Prostate gland (tissue), 2 donors: ENCODE results near the gene USP37.

Experiments used
- CTCF ChIP-seq, 4 experiments: fragments of 200-600 bp in 2 of 4; fragments of 450-650 bp in 2 of 4; sonication (generic) in 2 of 4; IDR thresholded peaks; 1 replicate in 3 of 4; 2 replicates in 1 of 4; pipeline ENCODE4 v1.5.1; 2016 to 2019; ENCODE audit warnings: antibody characterized with exemption in 4 of 4, mild to moderate bottlenecking in 2 of 4, moderate library complexity in 2 of 4
- POLR2A ChIP-seq: fragments of 450-650 bp; IDR thresholded peaks from one replicate; pipeline ENCODE4 v1.6.1; 2016; ENCODE audit warnings: antibody characterized with exemption, mild to moderate bottlenecking
- POLR2AphosphoS5 ChIP-seq: sonication (generic); formaldehyde crosslinking; IDR thresholded peaks from one replicate; pipeline ENCODE4 v1.6.1; 2017; ENCODE audit warnings: antibody characterized with exemption

DNA sequence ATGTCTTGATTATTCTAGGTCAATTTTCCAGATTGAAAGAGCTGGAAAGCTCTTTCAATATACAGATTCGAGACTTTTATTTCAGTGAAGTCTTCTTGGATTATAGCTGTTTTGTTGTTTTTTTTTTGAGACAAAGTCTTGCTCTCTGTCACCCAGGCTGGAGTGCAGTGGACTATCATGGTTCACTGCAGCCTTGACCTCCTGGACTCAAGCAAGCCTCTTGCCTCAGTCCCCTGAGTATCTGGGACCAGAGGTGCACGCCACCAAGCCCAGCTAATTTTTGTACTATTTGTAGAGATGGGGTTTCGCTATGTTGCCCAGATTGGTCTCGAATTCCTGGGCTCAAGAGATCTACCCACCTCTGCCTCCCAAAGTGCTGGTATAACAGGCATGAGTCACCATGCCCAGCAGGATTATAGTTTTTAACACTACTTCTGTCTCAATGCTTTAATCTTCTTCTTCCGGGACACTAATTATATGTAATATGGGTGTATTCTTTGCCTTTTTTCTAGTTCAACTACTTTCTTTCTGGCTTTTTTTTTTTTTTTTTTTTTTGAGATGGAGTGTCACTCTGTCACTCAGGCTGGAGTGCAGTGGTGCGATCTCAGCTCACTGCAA lies 62.3 kb downstream of the USP37 start:
- TF ChIP-seq POLR2AphosphoS5 (no peak), POLR2A (no peak), CTCF (IDR thresholded peaks at IDR 0.05) (no peak)
